Neural cell (in vitro differentiated cells): ENCODE measurements around the gene SLC35A5. TPM values are rescaled to one million over a fixed set of nuclear protein-coding genes. Genes with fewer than 3 reads are reported as not detected.
A peak's percentile ranks its signal among the peaks of the same experiment; 100 is the strongest.

Source experiments
- H2AFZ ChIP-seq: fragments of 200-600, 300-800 bp; sonication (generic), shearing (Covaris generic); 2 replicates; pipeline ENCODE4 v1.6.0; 2014; ENCODE audit warnings: low read depth, mild to moderate bottlenecking, antibody characterized with exemption, low read length, moderate library complexity
- H3F3A ChIP-seq: fragments of 200-600 bp; shearing (Covaris generic); 2 replicates; pipeline ENCODE4 v1.6.1; 2016; ENCODE audit warnings: mild to moderate bottlenecking, moderate library complexity, mixed read lengths, antibody characterized with exemption, low read length; ENCODE audit not compliant: insufficient read depth, poor library complexity, severe bottlenecking
- H3K27ac ChIP-seq: fragments of 200-600, 300-800 bp; sonication (generic), shearing (Covaris generic); 2 replicates; pipeline ENCODE4 v1.5.1; 2014; ENCODE audit warnings: mild to moderate bottlenecking, low read length, moderate library complexity
- H3K27me3 ChIP-seq: fragments of 300-800, 200-600 bp; sonication (generic), shearing (Covaris generic); 2 replicates; pipeline ENCODE4 v1.6.0; 2014; ENCODE audit warnings: mild to moderate bottlenecking, low read depth, low read length, moderate library complexity; ENCODE audit not compliant: insufficient read depth
- H3K36me3 ChIP-seq: fragments of 300-800, 200-600 bp; sonication (generic), shearing (Covaris generic); 2 replicates; pipeline ENCODE4 v1.5.1; 2014; ENCODE audit warnings: mild to moderate bottlenecking, antibody characterized with exemption, low read length, moderate library complexity; ENCODE audit not compliant: insufficient read depth
- H3K4me2 ChIP-seq: fragments of 300-800, 200-600 bp; sonication (generic), shearing (Covaris generic); 2 replicates; pipeline ENCODE4 v1.6.0; 2014; ENCODE audit warnings: mild to moderate bottlenecking, low read length
- H3K4me3 ChIP-seq: fragments of 300-800, 200-600 bp; sonication (generic), shearing (Covaris generic); 2 replicates; pipeline ENCODE4 v1.5.1; 2014; ENCODE audit warnings: mild to moderate bottlenecking, low read length, moderate library complexity
- H3K79me2 ChIP-seq: fragments of 200-600 bp; shearing (Covaris generic); replicated peaks from 2 replicates; pipeline ENCODE4 v1.6.0; 2014; ENCODE audit warnings: mild to moderate bottlenecking, low read length, moderate library complexity; ENCODE audit not compliant: insufficient read depth
- H3K9ac ChIP-seq: fragments of 300-800, 200-600 bp; sonication (generic), shearing (Covaris generic); 2 replicates; pipeline ENCODE4 v1.6.1; 2016; ENCODE audit warnings: mild to moderate bottlenecking, low read length, mixed read lengths
- H3K9me2 ChIP-seq: fragments of 200-600 bp; shearing (Covaris generic); 2 replicates; pipeline ENCODE4 v1.6.1; 2016; ENCODE audit warnings: mild to moderate bottlenecking, low read length, mixed read lengths; ENCODE audit not compliant: insufficient read depth
- H3K9me3 ChIP-seq: fragments of 200-600, 300-800 bp; sonication (generic), shearing (Covaris generic); 2 replicates; pipeline ENCODE4 v1.6.1; 2016; ENCODE audit warnings: mild to moderate bottlenecking, mixed run types, low read length, moderate library complexity, mixed read lengths
- H4K20me1 ChIP-seq: fragments of 200-600 bp; shearing (Covaris generic); 2 replicates; pipeline ENCODE4 v1.6.1; 2016; ENCODE audit warnings: mild to moderate bottlenecking, mixed run types; ENCODE audit not compliant: insufficient read depth
- EP300 ChIP-seq: fragments of 450-650 bp; conservative IDR thresholded peaks from 2 replicates; pipeline ENCODE4 v1.6.1; 2014; ENCODE audit warnings: antibody characterized with exemption, mild to moderate bottlenecking, moderate library complexity; ENCODE audit not compliant: poor library complexity, severe bottlenecking
- EZH2 ChIP-seq: fragments of 200-600, 300-800 bp; shearing (Covaris generic), sonication (generic); IDR thresholded peaks from 2 replicates; pipeline ENCODE4 v1.6.1; 2014; ENCODE audit warnings: antibody characterized with exemption, low read length, borderline replicate concordance, mild to moderate bottlenecking; ENCODE audit not compliant: insufficient read depth, poor library complexity, severe bottlenecking
- MXI1 ChIP-seq: fragments of 450-650 bp; conservative IDR thresholded peaks from 2 replicates; pipeline ENCODE4 v1.6.1; 2014; ENCODE audit warnings: antibody characterized with exemption, mild to moderate bottlenecking; ENCODE audit not compliant: poor library complexity, severe bottlenecking
- POLR2AphosphoS5 ChIP-seq: IDR thresholded peaks from 2 replicates; pipeline ENCODE4 v1.6.1; 2012
- RAD21 ChIP-seq: fragments of 450-650 bp; conservative IDR thresholded peaks from 2 replicates; pipeline ENCODE4 v1.6.1; 2014; ENCODE audit warnings: antibody characterized with exemption, mild to moderate bottlenecking, moderate library complexity
- SMC3 ChIP-seq: fragments of 450-650 bp; conservative IDR thresholded peaks from 2 replicates; pipeline ENCODE4 v1.6.1; 2014; ENCODE audit warnings: antibody characterized with exemption, mild to moderate bottlenecking, moderate library complexity; ENCODE audit not compliant: poor library complexity
- TAF1 ChIP-seq: IDR thresholded peaks from 2 replicates; pipeline ENCODE4 v1.6.1; 2012; ENCODE audit warnings: low read depth
- polyA plus RNA-seq: library from polyadenylated mRNA; depleted of rRNA; stranded (reverse); fragments of >200 nt; gene quantifications from 2 replicates; pipeline ENCODE4 v1.2.3, GENCODE V29; 2014
- TF ChIP-seq, protein P1 (sequence below): fragments of 450-650 bp; IDR thresholded peaks from 2 replicates; pipeline ENCODE4 v1.5.1; 2014; ENCODE audit warnings: antibody characterized with exemption, mild to moderate bottlenecking, moderate library complexity; ENCODE audit not compliant: poor library complexity, severe bottlenecking
- TF ChIP-seq, protein P2 (sequence below): IDR thresholded peaks from 2 replicates; pipeline ENCODE4 v1.6.1; 2012; ENCODE audit warnings: borderline replicate concordance

SLC35A5 gene
- polyA plus RNA-seq, 1 donor from 2014 or later: 100 TPM

DNA sequence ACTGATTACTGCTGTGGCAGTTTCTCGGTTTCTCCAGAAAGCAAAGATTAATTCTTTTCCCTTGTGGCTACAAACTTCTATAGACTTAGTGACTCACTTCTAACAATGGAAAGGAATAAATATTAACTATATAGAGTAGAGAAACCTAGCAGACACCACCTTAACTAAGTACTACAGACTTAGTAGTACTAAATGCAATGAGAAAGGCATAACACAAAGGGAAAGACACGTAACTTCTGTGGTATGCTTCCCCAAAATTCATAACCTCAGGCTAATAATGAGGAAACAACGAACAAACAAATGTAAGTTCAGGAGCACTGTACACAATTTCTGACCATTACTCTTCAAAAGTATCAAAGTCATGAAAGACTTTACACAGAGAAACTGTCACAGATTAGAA, 31.3 kb upstream of the SLC35A5 start:
- Histone ChIP-seq H3K36me3 (no peaks in the 10 kb centered on the region), H3K9me3 (no peaks in the 10 kb centered on the region), H3K27ac (no peak overlapping the region), H3F3A (no peaks in the 10 kb centered on the region), H4K20me1 (no peaks in the 10 kb centered on the region), H3K9me2 (no peaks in the 10 kb centered on the region), H3K4me2 (no peak overlapping the region), H3K4me3 (no peak overlapping the region), H3K27me3 (no peaks in the 10 kb centered on the region), H3K79me2 (no peaks in the 10 kb centered on the region), H3K9ac (no peak overlapping the region), H2AFZ (no peak overlapping the region)
- TF ChIP-seq RAD21 (no peak), SMC3 (no peak), TAF1 (no peak), POLR2AphosphoS5 (no peak), MXI1 (no peak), EP300 (no peak), EZH2 (no peak)
- TF ChIP-seq, protein P1, sequence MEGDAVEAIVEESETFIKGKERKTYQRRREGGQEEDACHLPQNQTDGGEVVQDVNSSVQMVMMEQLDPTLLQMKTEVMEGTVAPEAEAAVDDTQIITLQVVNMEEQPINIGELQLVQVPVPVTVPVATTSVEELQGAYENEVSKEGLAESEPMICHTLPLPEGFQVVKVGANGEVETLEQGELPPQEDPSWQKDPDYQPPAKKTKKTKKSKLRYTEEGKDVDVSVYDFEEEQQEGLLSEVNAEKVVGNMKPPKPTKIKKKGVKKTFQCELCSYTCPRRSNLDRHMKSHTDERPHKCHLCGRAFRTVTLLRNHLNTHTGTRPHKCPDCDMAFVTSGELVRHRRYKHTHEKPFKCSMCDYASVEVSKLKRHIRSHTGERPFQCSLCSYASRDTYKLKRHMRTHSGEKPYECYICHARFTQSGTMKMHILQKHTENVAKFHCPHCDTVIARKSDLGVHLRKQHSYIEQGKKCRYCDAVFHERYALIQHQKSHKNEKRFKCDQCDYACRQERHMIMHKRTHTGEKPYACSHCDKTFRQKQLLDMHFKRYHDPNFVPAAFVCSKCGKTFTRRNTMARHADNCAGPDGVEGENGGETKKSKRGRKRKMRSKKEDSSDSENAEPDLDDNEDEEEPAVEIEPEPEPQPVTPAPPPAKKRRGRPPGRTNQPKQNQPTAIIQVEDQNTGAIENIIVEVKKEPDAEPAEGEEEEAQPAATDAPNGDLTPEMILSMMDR: no peak
- TF ChIP-seq, protein P2, sequence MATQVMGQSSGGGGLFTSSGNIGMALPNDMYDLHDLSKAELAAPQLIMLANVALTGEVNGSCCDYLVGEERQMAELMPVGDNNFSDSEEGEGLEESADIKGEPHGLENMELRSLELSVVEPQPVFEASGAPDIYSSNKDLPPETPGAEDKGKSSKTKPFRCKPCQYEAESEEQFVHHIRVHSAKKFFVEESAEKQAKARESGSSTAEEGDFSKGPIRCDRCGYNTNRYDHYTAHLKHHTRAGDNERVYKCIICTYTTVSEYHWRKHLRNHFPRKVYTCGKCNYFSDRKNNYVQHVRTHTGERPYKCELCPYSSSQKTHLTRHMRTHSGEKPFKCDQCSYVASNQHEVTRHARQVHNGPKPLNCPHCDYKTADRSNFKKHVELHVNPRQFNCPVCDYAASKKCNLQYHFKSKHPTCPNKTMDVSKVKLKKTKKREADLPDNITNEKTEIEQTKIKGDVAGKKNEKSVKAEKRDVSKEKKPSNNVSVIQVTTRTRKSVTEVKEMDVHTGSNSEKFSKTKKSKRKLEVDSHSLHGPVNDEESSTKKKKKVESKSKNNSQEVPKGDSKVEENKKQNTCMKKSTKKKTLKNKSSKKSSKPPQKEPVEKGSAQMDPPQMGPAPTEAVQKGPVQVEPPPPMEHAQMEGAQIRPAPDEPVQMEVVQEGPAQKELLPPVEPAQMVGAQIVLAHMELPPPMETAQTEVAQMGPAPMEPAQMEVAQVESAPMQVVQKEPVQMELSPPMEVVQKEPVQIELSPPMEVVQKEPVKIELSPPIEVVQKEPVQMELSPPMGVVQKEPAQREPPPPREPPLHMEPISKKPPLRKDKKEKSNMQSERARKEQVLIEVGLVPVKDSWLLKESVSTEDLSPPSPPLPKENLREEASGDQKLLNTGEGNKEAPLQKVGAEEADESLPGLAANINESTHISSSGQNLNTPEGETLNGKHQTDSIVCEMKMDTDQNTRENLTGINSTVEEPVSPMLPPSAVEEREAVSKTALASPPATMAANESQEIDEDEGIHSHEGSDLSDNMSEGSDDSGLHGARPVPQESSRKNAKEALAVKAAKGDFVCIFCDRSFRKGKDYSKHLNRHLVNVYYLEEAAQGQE: no peak

DNA sequence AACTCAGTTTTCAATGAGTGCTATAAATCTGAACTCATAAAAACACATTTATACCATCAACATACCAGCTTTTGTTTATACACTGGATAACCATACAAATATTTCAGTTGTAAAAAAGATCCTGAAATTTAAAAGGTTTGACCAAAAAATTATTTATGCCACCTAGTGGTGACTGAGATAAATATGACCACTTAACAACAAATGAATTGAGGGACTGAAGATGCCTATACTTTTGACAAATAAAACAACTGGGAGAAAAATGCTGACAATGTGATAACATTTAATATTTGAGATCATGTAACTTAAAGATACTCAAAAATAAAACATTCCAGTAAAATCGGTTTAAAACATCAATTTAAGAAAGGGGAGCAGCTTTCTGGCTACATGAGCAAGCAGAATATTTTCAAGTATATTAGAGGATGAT, 30.5 kb upstream of the SLC35A5 start:
- no peaks in the 10 kb centered on the region for H3F3A ChIP-seq
- no peaks in the 10 kb centered on the region for H3K27me3 ChIP-seq
- H2AFZ ChIP-seq: no peak overlapping the region
- H3K4me2 ChIP-seq: no peak overlapping the region
- H3K9me2 ChIP-seq: no peaks in the 10 kb centered on the region
- H3K36me3 ChIP-seq: no peaks in the 10 kb centered on the region
- TF ChIP-seq EP300 (no peak), SMC3 (peak; percentile 78), EZH2 (no peak), TAF1 (no peak), RAD21 (peak; percentile 64), POLR2AphosphoS5 (no peak), MXI1 (no peak)
- TF ChIP-seq, protein P1: peak; percentile 68
- TF ChIP-seq, protein P2: no peak
- no peaks in the 10 kb centered on the region for H3K79me2 ChIP-seq
- no peak overlapping the region for H3K9ac ChIP-seq
- no peaks in the 10 kb centered on the region for H4K20me1 ChIP-seq
- H3K9me3 ChIP-seq: no peaks in the 10 kb centered on the region
- H3K4me3 ChIP-seq: no peak overlapping the region
- no peak overlapping the region for H3K27ac ChIP-seq
